ENCODE measurements around the gene CLDN7. TPM values are rescaled to one million over a fixed set of nuclear protein-coding genes. Genes with fewer than 3 reads are reported as not detected.

The CLDN7 gene
- total RNA-seq, 4 donors from 2014 or later = 571 to 1,162 (median 940) TPM

GRCh38 chr17:7239091-7240027 is 22.9 kb downstream of the CLDN7 start, which contains the start of gene PHF23:
Gene PHF23 (minus strand): TSS chr17:7239457. CDS start chr17:7239279, 178 bp downstream.
- H3K4me1 ChIP-seq = peaks cover 31 to 61% (median 45%) of the 10 kb centered on the region in 4 donors
- peak in 3 of 5 experiments; percentile 20 to 77 (median 70) for TF ChIP-seq CTCF (IDR thresholded peaks at IDR 0.05)
- TF ChIP-seq EP300 (IDR thresholded peaks at IDR 0.05; ENCODE audit: low read depth) = peak; percentile 48
- peak; percentile 80 for TF ChIP-seq POLR2A (IDR thresholded peaks at IDR 0.05)
- peak; percentile 43 to 67 (median 52) for TF ChIP-seq POLR2AphosphoS5 (IDR thresholded peaks at IDR 0.05)
- intact Hi-C loops (cut with DNase I; ENCODE audit: low total_unique reads) = loop anchor here (5.0 kb wide), 1 partner anchor 603 kb away; no protein-coding TSS in a partner anchor
- peak within 1 kb of the TSS; percentile 96 to 99 (median 98) for H3K27ac ChIP-seq
- peaks cover 0 to 13% (median 6%) of the 10 kb centered on the region in 4 donors for H3K36me3 ChIP-seq
- in situ Hi-C loops (cut with MboI; ENCODE audit: low pct_ligation_motif_present in 1 of 4, low pct_unique_long_range_greater_than_20kb in 1 of 4, low sequenced_read_pairs in 3 of 4) = loop anchor here in 1 of 4 donors (25.0 kb wide), 1 partner anchor 898 kb away; no protein-coding TSS in a partner anchor
- no peaks in the 10 kb centered on the region for H3K9me3 ChIP-seq
- H3K4me3 ChIP-seq = peak within 1 kb of the TSS; percentile 81 to 95 (median 86)
- 0 to 1% methylated on average over 5 to 60 of the region's 72 CpGs for WGBS, 2 donors (ENCODE audit: low coverage in 1 of 2)
- peak; percentile 99 for DNase-seq
- H3K27me3 ChIP-seq = no peaks in the 10 kb centered on the region

- TF ChIP-seq POLR2A (IDR thresholded peaks at IDR 0.05) (no peak), POLR2AphosphoS5 (IDR thresholded peaks at IDR 0.05) (no peak), EP300 (IDR thresholded peaks at IDR 0.05; ENCODE audit: low read depth) (no peak), CTCF (IDR thresholded peaks at IDR 0.05) (no peak)
- peak overlapping the region; percentile 81 to 90 (median 86) for H3K4me3 ChIP-seq
- peaks cover 0 to 9% (median 4%) of the 10 kb centered on the region in 4 donors for H3K36me3 ChIP-seq
- intact Hi-C loops (cut with DNase I; ENCODE audit: low total_unique reads) = no loop called here
- peak overlapping the region; percentile 96 to 98 (median 96) for H3K27ac ChIP-seq
- H3K9me3 ChIP-seq = no peaks in the 10 kb centered on the region
- H3K4me1 ChIP-seq = peaks cover 30 to 57% (median 44%) of the 10 kb centered on the region in 4 donors
- no peaks in the 10 kb centered on the region for H3K27me3 ChIP-seq
- no peak for DNase-seq
- in situ Hi-C loops (cut with MboI; ENCODE audit: low pct_ligation_motif_present in 1 of 4, low pct_unique_long_range_greater_than_20kb in 1 of 4, low sequenced_read_pairs in 3 of 4) = loop anchor here in 1 of 4 donors (25.0 kb wide), 1 partner anchor 899 kb away; no protein-coding TSS in a partner anchor
- 0 to 2% methylated on average over 1 to 37 of the region's 39 CpGs for WGBS, 2 donors (ENCODE audit: low coverage in 1 of 2)
Measured at GRCh38 chr17:7238420-7239090, 23.7 kb downstream of the CLDN7 start.

- H3K4me1 ChIP-seq = peaks cover 31 to 59% (median 46%) of the 10 kb centered on the region in 4 donors
Measured at GRCh38 chr17:7237761-7238419, 24.4 kb downstream of the CLDN7 start.

More at GRCh38 chr17:7237761-7238419, 24.4 kb downstream of the CLDN7 start:
- DNase-seq = peak; percentile 91
- Histone ChIP-seq H3K27ac (peak overlapping the region; percentile 96 to 98 (median 96)), H3K27me3 (no peaks in the 10 kb centered on the region), H3K4me3 (peak overlapping the region; percentile 81 to 90 (median 86)), H3K9me3 (no peaks in the 10 kb centered on the region), H3K36me3 (peaks cover 0 to 9% (median 4%) of the 10 kb centered on the region in 4 donors)
- intact Hi-C loops (cut with DNase I; ENCODE audit: low total_unique reads) (no loop called here), in situ Hi-C loops (cut with MboI; ENCODE audit: low pct_ligation_motif_present in 1 of 4, low pct_unique_long_range_greater_than_20kb in 1 of 4, low sequenced_read_pairs in 3 of 4) (loop anchor here in 1 of 4 donors (25.0 kb wide), 1 partner anchor 899 kb away; no protein-coding TSS in a partner anchor)
- TF ChIP-seq CTCF (IDR thresholded peaks at IDR 0.05) (no peak), POLR2AphosphoS5 (IDR thresholded peaks at IDR 0.05) (peak in 1 of 3 donors; percentile 11), EP300 (IDR thresholded peaks at IDR 0.05; ENCODE audit: low read depth) (no peak), POLR2A (IDR thresholded peaks at IDR 0.05) (peak; percentile 47)
- WGBS, 2 donors (ENCODE audit: low coverage in 1 of 2) = 1% methylated on average over 49 of the region's 73 CpGs; no CpG with 5 or more reads in 1 of the 2 donors
